ENCODE results near the gene PLD2. TPM values are rescaled to one million over a fixed set of nuclear protein-coding genes. Genes with fewer than 3 reads are reported as not detected.

The PLD2 gene
- total and polyA plus RNA-seq, 2 donors (not counting 1 experiment from before 2014, with no cell fraction given) = 53.1 to 69.2 TPM

DNA sequence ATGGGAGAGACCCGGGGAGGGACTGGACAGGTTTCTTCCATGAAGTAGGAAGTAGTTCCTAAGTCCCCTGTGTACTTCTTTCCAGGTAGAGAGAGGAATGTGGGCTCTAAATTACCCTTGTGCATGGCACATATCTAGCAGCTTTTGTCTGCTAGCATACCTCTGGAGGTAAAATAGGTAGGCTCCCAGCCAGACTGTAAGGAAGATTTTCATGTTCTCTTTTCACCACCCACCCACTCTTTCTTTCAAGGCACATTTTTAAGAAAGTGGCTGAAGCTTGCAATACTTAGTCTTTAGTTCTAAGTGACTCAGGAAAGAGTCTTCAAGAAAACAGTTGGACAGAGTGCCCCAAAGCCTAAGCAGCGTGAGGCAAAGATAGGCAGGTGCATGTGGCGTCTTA, 35.4 kb downstream of the PLD2 start:
- Mint-ChIP-seq H3K27me3 (no peaks in the 10 kb centered on the region), H3K4me1 (peaks cover 35% of the 10 kb centered on the region), H3K4me3 (no peak overlapping the region), H3K27ac (no peak overlapping the region), H3K9me3 (ENCODE audit: insufficient read depth) (no peaks in the 10 kb centered on the region)
- Histone ChIP-seq H3K9ac (ENCODE audit: low read length) (no peak overlapping the region), H3K79me2 (ENCODE audit: control insufficient read depth, insufficient read depth, low read length) (peaks cover 93% of the 10 kb centered on the region), H3K4me3 (ENCODE audit: control extremely low read depth in 1 of 5, extremely low read depth in 1 of 5, insufficient read depth in 1 of 5, low read depth in 2 of 5, low read length in 4 of 5) (no peak overlapping the region), H3K27me3 (replicated peaks in 1 of 4; ENCODE audit: control extremely low read depth in 1 of 4, control insufficient read depth in 3 of 4, insufficient read depth in 4 of 4, low read length in 3 of 4) (no peaks in the 10 kb centered on the region), H3K4me2 (replicated peaks; ENCODE audit: low read depth, low read length, poor library complexity, severe bottlenecking) (no peak overlapping the region), H3K9me3 (ENCODE audit: control extremely low read depth in 1 of 3, control insufficient read depth in 2 of 3, insufficient read depth in 1 of 3, low read length in 2 of 3) (no peaks in the 10 kb centered on the region), H3K27ac (ENCODE audit: low read length in 2 of 2) (no peak overlapping the region), H4K20me1 (ENCODE audit: control insufficient read depth, insufficient read depth, low read length, poor library complexity, severe bottlenecking) (peaks cover 91% of the 10 kb centered on the region), H3K4me1 (ENCODE audit: control insufficient read depth in 2 of 2, insufficient read depth in 2 of 2, low read length in 2 of 2) (no peaks in the 10 kb centered on the region), H3K36me3 (replicated peaks in 1 of 2; ENCODE audit: control extremely low read depth in 1 of 2, control insufficient read depth in 1 of 2, extremely low read depth in 1 of 2, insufficient read depth in 2 of 2, low read length in 1 of 2) (peaks cover 0 to 14% of the 10 kb centered on the region in 2 experiments), H2AFZ (ENCODE audit: insufficient read depth, low read depth, low read length, poor library complexity, severe bottlenecking) (no peak overlapping the region)
- TF ChIP-seq, protein P1, sequence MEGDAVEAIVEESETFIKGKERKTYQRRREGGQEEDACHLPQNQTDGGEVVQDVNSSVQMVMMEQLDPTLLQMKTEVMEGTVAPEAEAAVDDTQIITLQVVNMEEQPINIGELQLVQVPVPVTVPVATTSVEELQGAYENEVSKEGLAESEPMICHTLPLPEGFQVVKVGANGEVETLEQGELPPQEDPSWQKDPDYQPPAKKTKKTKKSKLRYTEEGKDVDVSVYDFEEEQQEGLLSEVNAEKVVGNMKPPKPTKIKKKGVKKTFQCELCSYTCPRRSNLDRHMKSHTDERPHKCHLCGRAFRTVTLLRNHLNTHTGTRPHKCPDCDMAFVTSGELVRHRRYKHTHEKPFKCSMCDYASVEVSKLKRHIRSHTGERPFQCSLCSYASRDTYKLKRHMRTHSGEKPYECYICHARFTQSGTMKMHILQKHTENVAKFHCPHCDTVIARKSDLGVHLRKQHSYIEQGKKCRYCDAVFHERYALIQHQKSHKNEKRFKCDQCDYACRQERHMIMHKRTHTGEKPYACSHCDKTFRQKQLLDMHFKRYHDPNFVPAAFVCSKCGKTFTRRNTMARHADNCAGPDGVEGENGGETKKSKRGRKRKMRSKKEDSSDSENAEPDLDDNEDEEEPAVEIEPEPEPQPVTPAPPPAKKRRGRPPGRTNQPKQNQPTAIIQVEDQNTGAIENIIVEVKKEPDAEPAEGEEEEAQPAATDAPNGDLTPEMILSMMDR (IDR thresholded peaks at IDR 0.05) = no peak
- no peak for TF ChIP-seq EZH2 (IDR thresholded peaks at IDR 0.05; ENCODE audit: borderline replicate concordance, insufficient read depth, low read depth, low read length, poor library complexity, severe bottlenecking)
- ATAC-seq (ENCODE audit: low read depth) = no peak
- intact Hi-C loops (cut with micrococcal nuclease) = no loop called here
- POLR2A ChIA-PET = no interaction called here
- CTCF ChIA-PET = interaction anchor here (0.6 kb wide), 1 partner anchor 35 kb away, joined by 4 read pairs; no protein-coding TSS in a partner anchor
- 80% methylated on average over 1 of the region's 3 CpGs for WGBS (ENCODE audit: insufficient coverage)
- no peak for DNase-seq

DNA sequence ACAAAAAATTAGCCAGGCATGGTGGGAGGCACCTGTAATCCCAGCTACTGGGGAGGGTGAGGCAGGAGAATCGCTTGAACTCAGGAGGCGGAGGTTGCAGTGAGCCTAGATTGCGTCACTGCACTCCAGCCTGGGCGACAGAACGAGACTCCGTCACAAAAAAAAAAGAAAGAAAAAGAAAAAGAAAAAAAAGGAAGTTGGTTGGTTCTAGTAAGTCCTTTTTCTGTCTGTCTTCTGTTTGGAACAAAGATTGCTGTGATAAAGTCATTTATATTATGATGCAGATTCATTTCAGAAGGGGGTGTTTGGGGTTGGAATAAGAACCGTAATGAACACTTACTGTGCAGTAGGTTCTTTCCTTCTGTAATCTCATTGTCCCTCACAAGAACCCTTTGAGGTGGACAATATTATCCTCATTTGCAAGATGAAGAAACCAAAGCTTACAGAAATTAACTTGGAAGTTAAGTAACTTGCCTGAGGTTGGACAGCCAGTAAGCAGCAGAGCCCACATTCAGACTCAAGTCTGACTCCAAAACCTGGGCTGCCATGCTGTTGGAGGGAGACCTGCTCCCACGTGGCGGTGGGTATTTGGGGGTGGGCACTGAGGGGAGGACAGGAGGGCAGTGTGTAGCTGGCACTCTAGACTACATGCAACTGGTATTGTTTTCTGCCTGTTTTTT, 36.5 kb downstream of the PLD2 start:
- no peak overlapping the region for H3K27ac Mint-ChIP-seq
- Histone ChIP-seq H3K4me3 (ENCODE audit: control extremely low read depth in 1 of 5, extremely low read depth in 1 of 5, insufficient read depth in 1 of 5, low read depth in 2 of 5, low read length in 4 of 5) (no peak overlapping the region), H2AFZ (ENCODE audit: insufficient read depth, low read depth, low read length, poor library complexity, severe bottlenecking) (no peak overlapping the region), H3K36me3 (replicated peaks in 1 of 2; ENCODE audit: control extremely low read depth in 1 of 2, control insufficient read depth in 1 of 2, extremely low read depth in 1 of 2, insufficient read depth in 2 of 2, low read length in 1 of 2) (peaks cover 0 to 7% of the 10 kb centered on the region in 2 experiments), H3K9me3 (ENCODE audit: control extremely low read depth in 1 of 3, control insufficient read depth in 2 of 3, insufficient read depth in 1 of 3, low read length in 2 of 3) (no peaks in the 10 kb centered on the region), H3K27ac (ENCODE audit: low read length in 2 of 2) (no peak overlapping the region), H4K20me1 (ENCODE audit: control insufficient read depth, insufficient read depth, low read length, poor library complexity, severe bottlenecking) (peaks cover 91% of the 10 kb centered on the region), H3K4me1 (ENCODE audit: control insufficient read depth in 2 of 2, insufficient read depth in 2 of 2, low read length in 2 of 2) (no peaks in the 10 kb centered on the region), H3K79me2 (ENCODE audit: control insufficient read depth, insufficient read depth, low read length) (peaks cover 91% of the 10 kb centered on the region), H3K27me3 (replicated peaks in 1 of 4; ENCODE audit: control extremely low read depth in 1 of 4, control insufficient read depth in 3 of 4, insufficient read depth in 4 of 4, low read length in 3 of 4) (no peaks in the 10 kb centered on the region), H3K9ac (ENCODE audit: low read length) (no peak overlapping the region), H3K4me2 (replicated peaks; ENCODE audit: low read depth, low read length, poor library complexity, severe bottlenecking) (no peak overlapping the region)
- ChIA-PET CTCF (no interaction called here), POLR2A (no interaction called here)
- DNase-seq (no peak), ATAC-seq (ENCODE audit: low read depth) (no peak)
- no peak overlapping the region for H3K4me3 Mint-ChIP-seq
- H3K4me1 Mint-ChIP-seq = peaks cover 35% of the 10 kb centered on the region
- H3K27me3 Mint-ChIP-seq = no peaks in the 10 kb centered on the region
- 85% methylated on average over 5 of the region's 9 CpGs for WGBS (ENCODE audit: insufficient coverage)
- TF ChIP-seq, protein P1 (IDR thresholded peaks at IDR 0.05) = no peak
- TF ChIP-seq EZH2 (IDR thresholded peaks at IDR 0.05; ENCODE audit: borderline replicate concordance, insufficient read depth, low read depth, low read length, poor library complexity, severe bottlenecking) = no peak
- intact Hi-C loops (cut with micrococcal nuclease) = no loop called here
- no peaks in the 10 kb centered on the region for H3K9me3 Mint-ChIP-seq (ENCODE audit: insufficient read depth)

All from B cell (primary cell).